H9 (cell line): Measurements from ENCODE around the gene CUEDC2. TPM values are rescaled to one million over a fixed set of nuclear protein-coding genes. Genes with fewer than 3 reads are reported as not detected.

Experiments used
- DNase-seq: peaks from one replicate; pipeline ENCODE4 v3.0.0-alpha.2; 2017
- H2AFZ ChIP-seq: one replicate; pipeline ENCODE4 v1.6.1; 2013; ENCODE audit warnings: mild to moderate bottlenecking, low read length, control low read depth, moderate library complexity
- H2AK5ac ChIP-seq: 2 replicates; pipeline ENCODE4 v1.6.1; 2013; ENCODE audit warnings: low read length, control low read depth, mixed read lengths; ENCODE audit not compliant: insufficient read length
- H2BK120ac ChIP-seq: one replicate; pipeline ENCODE4 v1.6.1; 2013; ENCODE audit warnings: low read depth, mild to moderate bottlenecking, low read length, control low read depth, inconsistent platforms; ENCODE audit not compliant: poor library complexity, severe bottlenecking
- H2BK12ac ChIP-seq: 2 replicates; pipeline ENCODE4 v1.6.1; 2013; ENCODE audit warnings: low read length, control low read depth, mixed read lengths, low read depth; ENCODE audit not compliant: insufficient read length
- H2BK15ac ChIP-seq: 2 replicates; pipeline ENCODE4 v1.6.1; 2013; ENCODE audit warnings: low read depth, low read length, control low read depth
- H2BK20ac ChIP-seq: one replicate; pipeline ENCODE4 v1.6.1; 2013; ENCODE audit warnings: low read depth, mild to moderate bottlenecking, low read length, control low read depth, inconsistent platforms; ENCODE audit not compliant: poor library complexity, severe bottlenecking
- H2BK5ac ChIP-seq: 2 replicates; pipeline ENCODE4 v1.6.1; 2013; ENCODE audit warnings: low read length, control low read depth, mixed read lengths; ENCODE audit not compliant: insufficient read length
- H3K14ac ChIP-seq: 2 replicates; pipeline ENCODE4 v1.6.1; 2013; ENCODE audit warnings: low read length, control low read depth; ENCODE audit not compliant: insufficient read depth
- H3K18ac ChIP-seq: 2 replicates; pipeline ENCODE4 v1.6.1; 2013; ENCODE audit warnings: low read depth, mild to moderate bottlenecking, mixed read lengths, low read length, control low read depth; ENCODE audit not compliant: insufficient read length
- H3K23ac ChIP-seq: 2 replicates; pipeline ENCODE4 v1.6.1; 2013; ENCODE audit warnings: low read length, control low read depth, mixed read lengths, low read depth; ENCODE audit not compliant: insufficient read length
- H3K23me2 ChIP-seq: 2 replicates; pipeline ENCODE4 v1.6.1; 2013; ENCODE audit warnings: low read depth, mild to moderate bottlenecking, mixed read lengths, low read length, control low read depth; ENCODE audit not compliant: insufficient read length, poor library complexity, severe bottlenecking
- H3K27ac ChIP-seq: 2 replicates; pipeline ENCODE4 v1.5.1; 2013; ENCODE audit warnings: low read length, control low read depth, mixed read lengths, low read depth; ENCODE audit not compliant: insufficient read length
- H3K27me3 ChIP-seq: 2 replicates; pipeline ENCODE4 v1.6.1; 2013; ENCODE audit warnings: low read length, control low read depth, inconsistent platforms; ENCODE audit not compliant: insufficient read depth
- H3K4ac ChIP-seq: 2 replicates; pipeline ENCODE4 v1.6.1; 2013; ENCODE audit warnings: low read depth, mild to moderate bottlenecking, control low read depth, inconsistent platforms, low read length, moderate library complexity
- H3K4me1 ChIP-seq: 2 replicates; pipeline ENCODE4 v1.6.1; 2013; ENCODE audit warnings: low read length, control low read depth, inconsistent platforms; ENCODE audit not compliant: insufficient read depth
- H3K4me2 ChIP-seq: 2 replicates; pipeline ENCODE4 v1.6.1; 2013; ENCODE audit warnings: low read length, control low read depth, mixed read lengths; ENCODE audit not compliant: insufficient read length, insufficient read depth
- H3K56ac ChIP-seq: 2 replicates; pipeline ENCODE4 v1.6.1; 2013; ENCODE audit warnings: low read depth, mild to moderate bottlenecking, mixed read lengths, low read length, control low read depth; ENCODE audit not compliant: insufficient read length
- H3K79me1 ChIP-seq: 2 replicates; pipeline ENCODE4 v1.6.1; 2013; ENCODE audit warnings: low read depth, mild to moderate bottlenecking, moderate library complexity, low read length, control low read depth, inconsistent platforms; ENCODE audit not compliant: insufficient read depth, poor library complexity, severe bottlenecking
- H3K79me2 ChIP-seq: 2 replicates; pipeline ENCODE4 v1.6.1; 2013; ENCODE audit warnings: low read length, control low read depth, inconsistent platforms; ENCODE audit not compliant: insufficient read depth
- H3K9ac ChIP-seq: 2 replicates; pipeline ENCODE4 v1.6.1; 2013; ENCODE audit warnings: low read length, control low read depth, mixed read lengths; ENCODE audit not compliant: insufficient read length; ENCODE audit errors: extremely low read depth
- H3K9me3 ChIP-seq: one replicate; pipeline ENCODE4 v1.6.1; 2013; ENCODE audit warnings: low read depth, low read length, inconsistent platforms; ENCODE audit not compliant: control insufficient read depth
- H3T11ph ChIP-seq: one replicate; pipeline ENCODE4 v1.6.1; 2013; ENCODE audit warnings: mild to moderate bottlenecking, low read length, control low read depth, inconsistent platforms
- H4K20me1 ChIP-seq: one replicate; pipeline ENCODE4 v1.6.1; 2013; ENCODE audit not compliant: control insufficient read depth, insufficient read length, insufficient read depth
- H4K5ac ChIP-seq: 2 replicates; pipeline ENCODE4 v1.6.1; 2013; ENCODE audit warnings: low read depth, mild to moderate bottlenecking, mixed read lengths, low read length, control low read depth; ENCODE audit not compliant: insufficient read length
- H4K8ac ChIP-seq: replicated peaks from 2 replicates; pipeline ENCODE4 v1.6.1; 2013; ENCODE audit warnings: low read length, control low read depth, mixed read lengths, low read depth; ENCODE audit not compliant: insufficient read length
- H4K91ac ChIP-seq: 2 replicates; pipeline ENCODE4 v1.6.1; 2013; ENCODE audit warnings: low read depth, mild to moderate bottlenecking, moderate library complexity, mixed read lengths, low read length, control low read depth; ENCODE audit not compliant: insufficient read length
- H3K27ac Mint-ChIP-seq, 3 experiments: 2 replicates in 2 of 3; 3 replicates in 1 of 3; pipeline ENCODE4 v1.8.0; 2020 to 2021; ENCODE audit warnings: mixed read lengths in 3 of 3, mild to moderate bottlenecking in 1 of 3, moderate library complexity in 1 of 3
- H3K27me3 Mint-ChIP-seq: 2 replicates; pipeline ENCODE4 v1.8.0; 2021; ENCODE audit warnings: low read depth, mild to moderate bottlenecking, moderate library complexity, mixed read lengths
- H3K36me3 Mint-ChIP-seq, 3 experiments: 2 replicates in 2 of 3; 3 replicates in 1 of 3; pipeline ENCODE4 v1.8.0; 2020 to 2021; ENCODE audit warnings: low read depth in 3 of 3, mixed read lengths in 3 of 3; ENCODE audit not compliant: insufficient read depth in 1 of 3
- H3K4me1 Mint-ChIP-seq, 2 experiments: 2 replicates each; pipeline ENCODE4 v1.8.0; 2020; ENCODE audit warnings: mixed read lengths in 2 of 2
- H3K4me3 Mint-ChIP-seq, 2 experiments: 2 replicates in 1 of 2; 3 replicates in 1 of 2; pipeline ENCODE4 v1.8.0; 2020 to 2021; ENCODE audit warnings: mild to moderate bottlenecking in 2 of 2, mixed read lengths in 2 of 2, moderate library complexity in 1 of 2
- H3K9me3 Mint-ChIP-seq, 2 experiments: 2 replicates in 1 of 2; 3 replicates in 1 of 2; pipeline ENCODE4 v1.8.0; 2020; ENCODE audit warnings: mild to moderate bottlenecking in 2 of 2, mixed read lengths in 2 of 2, moderate library complexity in 1 of 2
- WGBS: extraction: QIAGEN DNeasy Blood & Tissue Kit; methylation state at CpG from one replicate; pipeline ENCODE4 v1.1.7; 2013; ENCODE audit warnings: missing lambda C conversion rate, low lambda C conversion rate, mixed read lengths; ENCODE audit not compliant: insufficient read length; ENCODE audit errors: extremely low coverage; 5-methylcytosine and 5-hydroxymethylcytosine counted together
- total RNA-seq: library from RNA; stranded (reverse); gene quantifications from 2 replicates; pipeline ENCODE4 v1.2.1, GENCODE V29; 2021
- TF ChIP-seq, protein P1 (sequence below): fragments of 200-600 bp; sonication (generic); conservative IDR thresholded peaks from 3 replicates; pipeline ENCODE4 v1.8.0; 2021; ENCODE audit warnings: antibody characterized with exemption, mild to moderate bottlenecking

The CUEDC2 gene
- total RNA-seq, 1 experiment from 2014 or later: 41.2 TPM

GRCh38 chr10:102423372-102423968, 8.9 kb downstream of the CUEDC2 start:
- Histone ChIP-seq H4K8ac (no peak overlapping the region), H2BK5ac (no peak overlapping the region), H3K18ac (no peak overlapping the region), H3K4ac (no peak overlapping the region), H2AK5ac (no peak overlapping the region), H3K14ac (no peak overlapping the region), H3K27me3 (no peaks in the 10 kb centered on the region), H4K5ac (no peak overlapping the region), H3K4me2 (no peak overlapping the region), H2BK120ac (no peak overlapping the region), H3K79me2 (no peaks in the 10 kb centered on the region), H3K23ac (no peak overlapping the region), H3K27ac (no peak overlapping the region), H3K9ac (no peak overlapping the region), H3K23me2 (peaks cover 31% of the 10 kb centered on the region), H4K91ac (no peak overlapping the region), H2BK20ac (no peak overlapping the region), H3K4me1 (no peaks in the 10 kb centered on the region; the same call in 1 of the 2 replicates), H2BK12ac (no peak overlapping the region), H3T11ph (no peak overlapping the region), H4K20me1 (no peaks in the 10 kb centered on the region), H3K9me3 (no peaks in the 10 kb centered on the region), H2BK15ac (no peak overlapping the region), H3K56ac (no peak overlapping the region), H2AFZ (no peak overlapping the region), H3K79me1 (no peaks in the 10 kb centered on the region)
- Mint-ChIP-seq H3K27me3 (peaks cover 11% of the 10 kb centered on the region), H3K27ac (no peak overlapping the region), H3K4me1 (peaks cover 10 to 17% of the 10 kb centered on the region in 2 experiments), H3K4me3 (peak overlapping the region in 1 of 2 experiments; percentile 54; a peak in 2 of 5 replicates), H3K9me3 (no peaks in the 10 kb centered on the region), H3K36me3 (peaks cover 6 to 17% (median 16%) of the 10 kb centered on the region in 3 experiments; a peak in 5 of 7 replicates)
- no CpG with 5 or more reads among the region's 13 CpGs for WGBS
- no peak for DNase-seq
- TF ChIP-seq, protein P1, sequence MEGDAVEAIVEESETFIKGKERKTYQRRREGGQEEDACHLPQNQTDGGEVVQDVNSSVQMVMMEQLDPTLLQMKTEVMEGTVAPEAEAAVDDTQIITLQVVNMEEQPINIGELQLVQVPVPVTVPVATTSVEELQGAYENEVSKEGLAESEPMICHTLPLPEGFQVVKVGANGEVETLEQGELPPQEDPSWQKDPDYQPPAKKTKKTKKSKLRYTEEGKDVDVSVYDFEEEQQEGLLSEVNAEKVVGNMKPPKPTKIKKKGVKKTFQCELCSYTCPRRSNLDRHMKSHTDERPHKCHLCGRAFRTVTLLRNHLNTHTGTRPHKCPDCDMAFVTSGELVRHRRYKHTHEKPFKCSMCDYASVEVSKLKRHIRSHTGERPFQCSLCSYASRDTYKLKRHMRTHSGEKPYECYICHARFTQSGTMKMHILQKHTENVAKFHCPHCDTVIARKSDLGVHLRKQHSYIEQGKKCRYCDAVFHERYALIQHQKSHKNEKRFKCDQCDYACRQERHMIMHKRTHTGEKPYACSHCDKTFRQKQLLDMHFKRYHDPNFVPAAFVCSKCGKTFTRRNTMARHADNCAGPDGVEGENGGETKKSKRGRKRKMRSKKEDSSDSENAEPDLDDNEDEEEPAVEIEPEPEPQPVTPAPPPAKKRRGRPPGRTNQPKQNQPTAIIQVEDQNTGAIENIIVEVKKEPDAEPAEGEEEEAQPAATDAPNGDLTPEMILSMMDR: no peak
